Aorta (tissue), 5 donors: ENCODE measurements around the gene C1QC. TPM values are rescaled to one million over a fixed set of nuclear protein-coding genes. Genes with fewer than 3 reads are reported as not detected.

Source experiments
- ATAC-seq: fragments of 200-7000 bp; cut with Tn5 transposase; one replicate; pipeline ENCODE4 v1.9.1; 2022; ENCODE audit warnings: moderate library complexity; ENCODE audit not compliant: low FRiP score
- DNase-seq, 2 donors: peaks; one replicate each; pipeline ENCODE4 v3.0.0-alpha.2; 2020
- H3K27ac ChIP-seq, 2 donors: one replicate each; pipeline ENCODE4 v1.5.1; 2013; ENCODE audit warnings: low read length in 2 of 2, mild to moderate bottlenecking in 2 of 2, moderate library complexity in 2 of 2, control low read depth in 1 of 2, inconsistent platforms in 1 of 2, low read depth in 1 of 2
- H3K27me3 ChIP-seq, 2 donors: one replicate each; pipeline ENCODE4 v1.6.1; 2013; ENCODE audit warnings: control low read depth in 1 of 2, low read length in 1 of 2, mild to moderate bottlenecking in 1 of 2, moderate library complexity in 1 of 2; ENCODE audit not compliant: insufficient read depth in 2 of 2, control insufficient read depth in 1 of 2
- H3K36me3 ChIP-seq, 2 donors: one replicate each; pipeline ENCODE4 v1.6.1; 2013; ENCODE audit warnings: control low read depth in 1 of 2, low read length in 1 of 2, mild to moderate bottlenecking in 1 of 2; ENCODE audit not compliant: insufficient read depth in 2 of 2, control insufficient read depth in 1 of 2
- H3K4me1 ChIP-seq, 2 donors: one replicate each; pipeline ENCODE4 v1.6.1; 2013; ENCODE audit warnings: low read length in 2 of 2, control low read depth in 1 of 2, mild to moderate bottlenecking in 1 of 2, moderate library complexity in 1 of 2; ENCODE audit not compliant: insufficient read depth in 2 of 2, control insufficient read depth in 1 of 2
- H3K4me3 ChIP-seq, 2 donors: one replicate each; pipeline ENCODE4 v1.5.1; 2013; ENCODE audit warnings: low read length in 2 of 2, control low read depth in 1 of 2, mild to moderate bottlenecking in 1 of 2
- H3K9me3 ChIP-seq: one replicate; pipeline ENCODE4 v1.6.1; 2013; ENCODE audit warnings: mild to moderate bottlenecking, low read length; ENCODE audit not compliant: control insufficient read depth
- WGBS, 2 donors: extraction: QIAGEN DNeasy Blood & Tissue Kit; methylation state at CpG; one replicate each; pipeline ENCODE4 v1.1.7; 2013; 5-methylcytosine and 5-hydroxymethylcytosine counted together
- intact Hi-C, 2 donors: fragments of 100-400 bp; cut with DNase I; formaldehyde crosslinking; loops; one replicate each; pipeline versions ENCODE4 v1.14.2 to v1.15.0; 2022
- long read RNA-seq, 2 donors: library from polyadenylated mRNA; unstranded; transcript quantifications; one replicate each; pipeline ENCODE4 v2.0.0, GENCODE V29; 2020 to 2021
- polyA plus RNA-seq, 2 donors: library from polyadenylated mRNA; stranded (reverse); fragments of 200-250 nt; gene quantifications; one replicate each; pipeline ENCODE4 v1.2.3, GENCODE V29; 2013
- total RNA-seq, 2 donors: library from RNA; stranded (reverse); fragmentation: NEBNext Ultra II Directional; extraction: Animal tissue kit (Norgen Biotek cat#: 25700); gene quantifications; one replicate each; pipeline ENCODE4 v1.2.1, GENCODE V29; 2021
- donor health status: healthy with polysubstance abuse.
- donor health status: Bipolar disorder and iron deficiency.
- donor health status: DM: no; HTN: no; CAD: no.
- donor health status: DM: no; HTN: no; CAD: no.
- donor health status: DM: yes; HTN: yes; CAD: no.

Gene C1QC
- 100 to 1,000 TPM; 203 to 295 TPM for total RNA-seq
- polyA plus RNA-seq = 100 to 1,000 TPM in 1 of 2 donors, 10 to 100 TPM in 1; 49.9 to 230 TPM
- long read RNA-seq, donor 1, transcript C1QC-202 (3 exons, 1,183 nt) = minor isoform, 12 of 211 reads
- long read RNA-seq, donor 1, transcript C1QC-203 (3 exons, 1,163 nt) = major isoform, 183 of 211 reads
- long read RNA-seq, donor 1, transcript C1QC-201 (3 exons, 1,089 nt) = minor isoform, 8 of 211 reads
- long read RNA-seq, donor 1, partial matches to known transcripts = 8 of 211 reads
- long read RNA-seq, donor 1, other reads (novel, unspliced or antisense) = 0 of 211 reads
- long read RNA-seq, donor 2, transcript C1QC-203 (3 exons, 1,163 nt) = major isoform, 73 of 98 reads
- long read RNA-seq, donor 2, transcript C1QC-202 (3 exons, 1,183 nt) = minor isoform, 5 of 98 reads
- long read RNA-seq, donor 2, partial matches to known transcripts = 0 of 98 reads
- long read RNA-seq, donor 2, other reads (novel, unspliced or antisense) = 20 of 98 reads

DNA sequence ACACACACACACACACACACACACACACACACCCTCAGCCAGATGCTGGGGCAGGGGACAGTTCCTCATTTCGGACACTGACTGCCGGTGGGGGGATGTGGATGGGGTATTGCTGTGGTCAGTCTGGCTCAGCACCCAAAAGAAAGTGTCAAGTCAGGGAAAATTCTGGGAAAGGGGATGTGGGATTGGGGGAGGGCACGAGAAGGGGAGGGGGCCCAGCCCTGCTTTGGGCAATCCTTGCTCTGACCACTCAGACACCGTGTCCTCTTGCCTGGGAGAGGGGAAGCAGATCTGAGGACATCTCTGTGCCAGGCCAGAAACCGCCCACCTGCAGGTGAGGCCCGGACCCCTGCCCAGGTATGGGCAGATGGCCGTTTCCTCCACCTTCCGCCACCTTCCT lies at the start of gene C1QC:
TSS of gene C1QC (plus strand) at position 253 of the 400 bp plus-strand sequence. CDS start 391 bp downstream, outside the sequence.
- DNase-seq (peak in 1 of 2 donors; percentile 88), ATAC-seq (peak; percentile 34)
- Histone ChIP-seq H3K27me3 (no peaks in the 10 kb centered on the region), H3K27ac (no peak within 1 kb of the TSS), H3K4me3 (no peak within 1 kb of the TSS), H3K9me3 (no peaks in the 10 kb centered on the region), H3K4me1 (no peaks in the 10 kb centered on the region), H3K36me3 (no peaks in the 10 kb centered on the region)
- 83 to 84% methylated on average over 8 of the region's 8 CpGs for WGBS, 2 donors
- intact Hi-C loops = loop anchor here (5.0 to 10.0 kb wide), 2 partner anchors 116 to 539 kb away; no protein-coding TSS in a partner anchor

DNA sequence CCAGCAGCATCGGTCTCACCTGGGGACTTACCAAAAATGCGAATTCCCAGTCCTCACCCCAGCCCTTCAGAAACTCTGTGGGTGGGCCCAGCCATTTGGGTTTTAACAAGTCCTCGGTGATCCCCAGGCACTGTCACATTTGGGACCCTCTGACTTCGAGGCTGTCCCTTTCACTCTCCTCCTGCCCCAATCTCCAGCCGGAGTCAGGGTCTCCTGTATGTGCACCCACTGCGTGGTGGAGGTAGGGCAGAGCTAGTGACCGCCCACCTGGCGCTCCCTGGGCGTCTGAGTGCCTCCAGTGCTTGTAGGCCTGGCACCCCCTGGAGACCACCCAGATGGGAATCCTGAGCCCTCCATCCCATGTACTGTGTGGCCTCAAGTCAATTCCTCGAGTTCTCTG lies 49.0 kb upstream of the C1QC start:
- Histone ChIP-seq H3K27ac (no peak overlapping the region), H3K4me1 (no peaks in the 10 kb centered on the region), H3K4me3 (no peak overlapping the region), H3K36me3 (no peaks in the 10 kb centered on the region), H3K9me3 (no peaks in the 10 kb centered on the region), H3K27me3 (no peaks in the 10 kb centered on the region)
- DNase-seq = no peak
- no peak for ATAC-seq
- intact Hi-C loops = no loop called here
- 81 to 85% methylated on average over 10 of the region's 10 CpGs for WGBS, 2 donors

DNA sequence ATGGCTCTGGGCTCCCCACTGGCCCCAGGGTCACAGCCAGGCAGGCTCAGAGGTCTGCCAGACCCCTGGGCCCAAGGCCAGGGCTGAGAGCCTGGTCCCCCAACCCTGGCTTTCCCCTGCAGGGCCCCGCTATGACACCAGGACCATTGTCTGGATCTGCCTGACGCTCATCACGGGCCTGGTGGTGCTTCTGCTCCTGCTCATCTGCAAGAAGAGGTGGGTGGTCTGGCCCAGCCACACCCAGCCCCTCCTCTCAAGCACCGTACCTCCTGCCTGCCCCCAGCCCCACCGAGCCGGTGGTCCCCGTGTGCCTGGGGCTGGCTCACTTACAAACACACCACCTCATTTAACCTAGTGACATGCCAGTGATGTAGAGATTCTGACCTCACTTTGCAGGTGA lies 48.3 kb upstream of the C1QC start:
- DNase-seq (no peak), ATAC-seq (no peak)
- Histone ChIP-seq H3K27ac (no peak overlapping the region), H3K36me3 (no peaks in the 10 kb centered on the region), H3K4me1 (no peaks in the 10 kb centered on the region), H3K4me3 (no peak overlapping the region), H3K9me3 (no peaks in the 10 kb centered on the region), H3K27me3 (no peaks in the 10 kb centered on the region)
- intact Hi-C loops = no loop called here
- WGBS, 2 donors = 84 to 86% methylated on average over 7 of the region's 7 CpGs

DNA sequence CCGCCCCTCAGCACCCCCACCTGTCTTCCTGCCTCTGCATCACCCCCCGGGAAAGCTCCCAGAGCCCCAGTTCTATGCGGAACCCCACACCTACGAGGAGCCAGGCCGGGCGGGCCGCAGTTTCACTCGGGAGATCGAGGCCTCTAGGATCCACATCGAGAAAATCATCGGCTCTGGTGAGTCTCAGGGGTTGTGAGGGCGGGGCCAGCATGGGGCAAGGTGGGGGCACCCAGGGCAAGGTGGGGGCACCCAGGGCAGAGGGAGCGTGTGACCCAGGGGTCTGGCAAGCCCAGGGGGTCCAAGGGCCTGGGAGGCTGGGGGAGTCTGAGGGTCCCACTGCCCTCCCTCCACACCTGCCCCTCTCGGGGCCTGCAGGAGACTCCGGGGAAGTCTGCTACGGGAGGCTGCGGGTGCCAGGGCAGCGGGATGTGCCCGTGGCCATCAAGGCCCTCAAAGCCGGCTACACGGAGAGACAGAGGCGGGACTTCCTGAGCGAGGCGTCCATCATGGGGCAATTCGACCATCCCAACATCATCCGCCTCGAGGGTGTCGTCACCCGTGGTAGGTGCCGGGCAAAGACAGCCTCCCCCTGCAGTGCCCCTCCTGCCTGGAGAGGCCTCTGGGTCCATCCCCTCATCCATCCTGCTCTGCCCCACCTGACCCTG lies 46.0 kb upstream of the C1QC start:
- intact Hi-C loops = no loop called here
- DNase-seq (no peak), ATAC-seq (no peak)
- no peak overlapping the region for H3K4me3 ChIP-seq
- 76 to 80% methylated on average over 29 to 30 of the region's 30 CpGs for WGBS, 2 donors
- no peak overlapping the region for H3K27ac ChIP-seq
- no peaks in the 10 kb centered on the region for H3K9me3 ChIP-seq
- H3K27me3 ChIP-seq = no peaks in the 10 kb centered on the region
- H3K4me1 ChIP-seq = no peaks in the 10 kb centered on the region
- no peaks in the 10 kb centered on the region for H3K36me3 ChIP-seq

DNA sequence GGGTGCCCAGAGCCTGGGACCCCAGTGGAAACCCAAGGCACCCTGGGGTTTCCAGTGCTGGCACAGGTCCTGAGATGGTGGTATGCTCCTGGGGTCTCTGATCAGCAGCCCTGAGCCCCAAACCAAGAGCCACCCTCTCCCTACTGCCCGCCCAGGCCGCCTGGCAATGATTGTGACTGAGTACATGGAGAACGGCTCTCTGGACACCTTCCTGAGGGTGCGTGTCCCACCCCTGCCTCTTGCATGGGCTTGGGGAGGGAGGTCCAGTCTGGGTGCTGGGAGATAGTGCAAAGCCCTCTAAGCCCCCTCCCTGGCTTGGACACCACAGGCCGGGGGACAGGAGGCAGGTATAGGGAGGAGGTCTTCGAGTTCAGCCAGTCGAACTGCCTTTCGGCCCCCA lies 45.4 kb upstream of the C1QC start:
- DNase-seq = no peak
- Histone ChIP-seq H3K27ac (no peak overlapping the region), H3K9me3 (no peaks in the 10 kb centered on the region), H3K4me3 (no peak overlapping the region), H3K27me3 (no peaks in the 10 kb centered on the region), H3K36me3 (no peaks in the 10 kb centered on the region), H3K4me1 (no peaks in the 10 kb centered on the region)
- no peak for ATAC-seq
- WGBS, 2 donors = 80 to 82% methylated on average over 8 of the region's 8 CpGs
- intact Hi-C loops = no loop called here

DNA sequence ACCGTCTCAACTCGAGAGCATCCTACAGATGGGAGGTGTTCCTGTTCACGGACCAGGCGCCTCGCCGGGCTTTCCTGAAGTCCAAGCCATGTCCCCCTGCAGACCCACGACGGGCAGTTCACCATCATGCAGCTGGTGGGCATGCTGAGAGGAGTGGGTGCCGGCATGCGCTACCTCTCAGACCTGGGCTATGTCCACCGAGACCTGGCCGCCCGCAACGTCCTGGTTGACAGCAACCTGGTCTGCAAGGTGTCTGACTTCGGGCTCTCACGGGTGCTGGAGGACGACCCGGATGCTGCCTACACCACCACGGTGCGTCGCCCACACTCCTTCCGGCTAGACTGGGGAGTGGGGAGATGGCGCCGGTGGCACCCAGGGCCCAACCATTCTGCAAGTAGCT lies 44.7 kb upstream of the C1QC start:
- WGBS, 2 donors = 77 to 80% methylated on average over 24 of the region's 24 CpGs
- no peaks in the 10 kb centered on the region for H3K36me3 ChIP-seq
- DNase-seq (no peak), ATAC-seq (no peak)
- H3K27me3 ChIP-seq = no peaks in the 10 kb centered on the region
- no peak overlapping the region for H3K4me3 ChIP-seq
- intact Hi-C loops = no loop called here
- H3K27ac ChIP-seq = no peak overlapping the region
- H3K4me1 ChIP-seq = no peaks in the 10 kb centered on the region
- H3K9me3 ChIP-seq = no peaks in the 10 kb centered on the region

DNA sequence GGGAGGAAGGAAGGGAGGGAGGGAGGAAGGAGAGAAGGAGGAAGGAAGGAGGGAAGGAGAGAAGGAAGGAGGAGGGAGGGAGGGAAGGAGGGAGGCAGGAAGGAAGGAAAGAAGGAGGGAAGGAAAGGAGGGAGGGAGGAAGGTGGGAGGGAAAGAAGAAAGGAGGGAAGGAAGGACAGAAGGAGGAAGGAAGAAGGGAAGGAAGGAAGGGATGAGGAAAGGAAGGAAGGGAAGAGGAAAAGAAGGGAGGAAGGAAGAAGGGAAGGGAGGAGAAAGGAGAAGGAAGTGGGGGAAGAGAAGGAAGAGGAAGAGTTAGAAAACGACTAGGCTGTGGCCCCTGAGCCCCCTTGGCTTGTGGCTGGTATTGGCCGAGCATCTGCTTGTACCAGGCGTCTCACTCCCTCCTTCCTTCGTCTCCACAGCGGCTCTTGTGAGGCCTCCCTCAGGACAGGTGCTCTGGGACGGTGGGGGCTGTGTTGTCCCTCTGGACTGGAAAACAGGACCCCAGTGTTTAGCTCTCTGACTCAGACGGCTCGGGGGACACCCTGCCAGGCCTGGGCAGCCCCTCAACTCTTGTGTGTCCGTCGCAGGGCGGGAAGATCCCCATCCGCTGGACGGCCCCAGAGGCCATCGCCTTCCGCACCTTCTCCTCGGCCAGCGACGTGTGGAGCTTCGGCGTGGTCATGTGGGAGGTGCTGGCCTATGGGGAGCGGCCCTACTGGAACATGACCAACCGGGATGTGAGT lies 43.2 kb upstream of the C1QC start:
- ATAC-seq (no peak), DNase-seq (no peak)
- intact Hi-C loops = no loop called here
- no peak overlapping the region for H3K4me3 ChIP-seq
- no peaks in the 10 kb centered on the region for H3K4me1 ChIP-seq
- H3K27ac ChIP-seq = no peak overlapping the region
- no peaks in the 10 kb centered on the region for H3K36me3 ChIP-seq
- 54 to 61% methylated on average over 22 of the region's 22 CpGs for WGBS, 2 donors
- H3K9me3 ChIP-seq = no peaks in the 10 kb centered on the region
- no peaks in the 10 kb centered on the region for H3K27me3 ChIP-seq

DNA sequence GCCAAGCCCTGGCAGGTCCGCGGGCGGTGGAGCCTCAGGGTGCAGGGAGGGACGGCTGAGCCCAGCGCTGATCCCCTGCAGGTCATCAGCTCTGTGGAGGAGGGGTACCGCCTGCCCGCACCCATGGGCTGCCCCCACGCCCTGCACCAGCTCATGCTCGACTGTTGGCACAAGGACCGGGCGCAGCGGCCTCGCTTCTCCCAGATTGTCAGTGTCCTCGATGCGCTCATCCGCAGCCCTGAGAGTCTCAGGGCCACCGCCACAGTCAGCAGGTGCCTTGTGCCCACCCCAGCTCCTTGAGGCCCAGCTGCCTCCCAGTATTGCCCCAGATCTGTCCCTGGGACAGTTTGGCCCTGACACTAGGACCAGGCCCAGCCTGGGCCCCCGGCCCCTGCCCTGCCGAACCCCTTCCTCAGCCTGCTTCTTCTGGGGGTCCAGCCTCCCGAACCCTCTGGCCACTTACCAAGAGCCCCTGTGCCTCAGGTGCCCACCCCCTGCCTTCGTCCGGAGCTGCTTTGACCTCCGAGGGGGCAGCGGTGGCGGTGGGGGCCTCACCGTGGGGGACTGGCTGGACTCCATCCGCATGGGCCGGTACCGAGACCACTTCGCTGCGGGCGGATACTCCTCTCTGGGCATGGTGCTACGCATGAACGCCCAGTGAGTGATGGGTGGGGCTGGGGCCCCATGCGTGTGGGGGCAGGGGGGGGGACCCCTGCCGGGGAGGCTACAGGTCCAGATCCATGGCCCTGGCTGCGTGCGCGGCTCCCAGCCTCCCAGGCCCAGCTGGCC lies 42.4 kb upstream of the C1QC start:
- Histone ChIP-seq H3K27me3 (no peaks in the 10 kb centered on the region), H3K27ac (no peak overlapping the region), H3K4me3 (no peak overlapping the region), H3K9me3 (no peaks in the 10 kb centered on the region), H3K4me1 (no peaks in the 10 kb centered on the region), H3K36me3 (no peaks in the 10 kb centered on the region)
- ATAC-seq = no peak
- intact Hi-C loops = no loop called here
- 83 to 84% methylated on average over 39 of the region's 39 CpGs for WGBS, 2 donors
- no peak for DNase-seq
